Measurements from ENCODE around the gene PRUNE2. TPM values are rescaled to one million over a fixed set of nuclear protein-coding genes. Genes with fewer than 3 reads are reported as not detected.
"Not testable (repeated sequence)": the region's sequence is repeated elsewhere in the genome, so short reads cannot be mapped to it uniquely, and the experiment has no call there.

PRUNE2 gene
- total RNA-seq, 4 donors from 2014 or later: 586 to 728 (median 654) TPM

DNA sequence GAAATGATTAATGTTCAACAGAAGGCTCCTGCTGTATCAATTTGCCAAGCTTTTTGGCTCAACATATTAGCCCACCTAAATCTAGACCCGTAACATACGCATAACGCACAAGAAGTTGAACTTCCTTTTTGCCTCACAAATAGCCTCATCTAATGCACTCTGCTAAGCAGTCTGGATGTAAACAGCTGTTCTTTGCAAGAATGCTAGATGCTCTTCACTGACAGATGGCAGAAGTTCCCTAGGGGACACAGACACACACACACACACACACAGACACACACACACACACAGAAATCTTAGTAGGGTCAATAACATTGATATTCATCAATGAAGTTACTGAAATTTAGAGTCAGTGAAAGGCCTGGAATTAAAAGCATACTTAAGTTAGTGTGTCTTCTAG is 154.9 kb downstream of the PRUNE2 start:
- no peak for DNase-seq (ENCODE audit: extremely low spot score)
- 85% methylated on average over 3 of the region's 3 CpGs for WGBS
- H3K27ac ChIP-seq (replicated peaks in 1 of 4): no peak overlapping the region
- no peak overlapping the region for H3K4me3 ChIP-seq
- peaks cover 0 to 23% (median 0%) of the 10 kb centered on the region in 4 donors for H3K36me3 ChIP-seq
- no peaks in the 10 kb centered on the region for H3K27me3 ChIP-seq
- no peaks in the 10 kb centered on the region for H3K9me3 ChIP-seq
- intact Hi-C loops (cut with DNase I): no loop called here
- TF ChIP-seq POLR2A (IDR thresholded peaks at IDR 0.05; ENCODE audit: low read depth) (no peak), EP300 (IDR thresholded peaks at IDR 0.05) (no peak), POLR2AphosphoS5 (IDR thresholded peaks at IDR 0.05) (no peak)
- TF ChIP-seq, protein P1, sequence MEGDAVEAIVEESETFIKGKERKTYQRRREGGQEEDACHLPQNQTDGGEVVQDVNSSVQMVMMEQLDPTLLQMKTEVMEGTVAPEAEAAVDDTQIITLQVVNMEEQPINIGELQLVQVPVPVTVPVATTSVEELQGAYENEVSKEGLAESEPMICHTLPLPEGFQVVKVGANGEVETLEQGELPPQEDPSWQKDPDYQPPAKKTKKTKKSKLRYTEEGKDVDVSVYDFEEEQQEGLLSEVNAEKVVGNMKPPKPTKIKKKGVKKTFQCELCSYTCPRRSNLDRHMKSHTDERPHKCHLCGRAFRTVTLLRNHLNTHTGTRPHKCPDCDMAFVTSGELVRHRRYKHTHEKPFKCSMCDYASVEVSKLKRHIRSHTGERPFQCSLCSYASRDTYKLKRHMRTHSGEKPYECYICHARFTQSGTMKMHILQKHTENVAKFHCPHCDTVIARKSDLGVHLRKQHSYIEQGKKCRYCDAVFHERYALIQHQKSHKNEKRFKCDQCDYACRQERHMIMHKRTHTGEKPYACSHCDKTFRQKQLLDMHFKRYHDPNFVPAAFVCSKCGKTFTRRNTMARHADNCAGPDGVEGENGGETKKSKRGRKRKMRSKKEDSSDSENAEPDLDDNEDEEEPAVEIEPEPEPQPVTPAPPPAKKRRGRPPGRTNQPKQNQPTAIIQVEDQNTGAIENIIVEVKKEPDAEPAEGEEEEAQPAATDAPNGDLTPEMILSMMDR (IDR thresholded peaks at IDR 0.05): no peak
- peaks cover 0 to 7% (median 3%) of the 10 kb centered on the region in 4 donors for H3K4me1 ChIP-seq

DNA sequence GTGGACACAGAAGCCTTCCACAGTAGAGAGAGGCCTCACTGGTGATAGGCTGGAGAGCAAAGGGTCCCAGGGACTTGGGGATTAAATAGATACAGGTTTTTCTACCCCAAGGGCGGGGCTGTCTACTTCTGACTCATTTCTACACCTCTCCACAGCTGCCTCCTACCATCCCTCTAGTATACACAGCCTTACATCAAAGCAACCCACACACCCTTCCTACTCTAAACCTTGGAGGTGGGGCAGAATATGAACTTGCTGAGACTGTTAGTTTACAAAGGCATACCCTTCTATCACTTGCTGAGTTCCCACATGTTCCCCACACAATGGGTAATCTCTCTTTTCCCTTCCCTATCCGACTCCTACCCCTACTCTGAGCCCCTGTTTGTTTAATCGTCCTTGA is 161.6 kb downstream of the PRUNE2 start:
- Histone ChIP-seq H3K9me3 (no peaks in the 10 kb centered on the region), H3K36me3 (peaks cover 0 to 3% (median 0%) of the 10 kb centered on the region in 4 donors), H3K4me1 (peaks cover 0 to 17% (median 14%) of the 10 kb centered on the region in 4 donors), H3K27me3 (no peaks in the 10 kb centered on the region), H3K4me3 (no peak overlapping the region), H3K27ac (replicated peaks in 1 of 4) (no peak overlapping the region)
- DNase-seq (ENCODE audit: extremely low spot score): peak; percentile 84
- no peak for TF ChIP-seq POLR2AphosphoS5 (IDR thresholded peaks at IDR 0.05)
- TF ChIP-seq EP300 (IDR thresholded peaks at IDR 0.05): no peak
- WGBS: 68% methylated on average over 3 of the region's 3 CpGs
- intact Hi-C loops (cut with DNase I): no loop called here

DNA sequence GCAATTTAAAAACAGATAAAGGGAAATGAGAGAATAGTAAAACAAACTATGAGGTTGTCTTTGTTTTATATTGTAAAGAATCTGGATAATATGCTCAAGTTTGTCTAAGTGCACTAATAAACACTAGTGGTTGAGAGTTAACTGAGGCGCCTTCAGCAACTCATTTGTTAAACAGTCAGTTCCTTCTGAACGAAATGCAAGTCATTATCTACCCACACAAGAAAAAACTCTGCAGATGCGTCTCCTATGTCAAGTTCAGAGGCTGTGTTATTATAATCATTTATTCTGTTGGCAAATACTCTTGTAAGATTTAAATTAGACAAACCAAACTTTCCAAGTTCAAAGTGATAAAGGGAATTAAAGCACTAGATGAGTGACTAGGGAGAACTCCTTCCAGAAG is 162.0 kb downstream of the PRUNE2 start:
- intact Hi-C loops (cut with DNase I): no loop called here
- no peak for DNase-seq (ENCODE audit: extremely low spot score)
- Histone ChIP-seq H3K36me3 (peaks cover 0 to 3% (median 0%) of the 10 kb centered on the region in 4 donors), H3K27me3 (no peaks in the 10 kb centered on the region), H3K27ac (replicated peaks in 1 of 4) (no peak overlapping the region), H3K9me3 (no peaks in the 10 kb centered on the region), H3K4me3 (no peak overlapping the region), H3K4me1 (peaks cover 0 to 17% (median 14%) of the 10 kb centered on the region in 4 donors)
- 29% methylated on average over 3 of the region's 3 CpGs for WGBS
- no peak for TF ChIP-seq POLR2AphosphoS5 (IDR thresholded peaks at IDR 0.05)
- TF ChIP-seq, protein P1 (IDR thresholded peaks at IDR 0.05): no peak
- no peak for TF ChIP-seq POLR2A (IDR thresholded peaks at IDR 0.05; ENCODE audit: low read depth)
- no peak for TF ChIP-seq EP300 (IDR thresholded peaks at IDR 0.05)

DNA sequence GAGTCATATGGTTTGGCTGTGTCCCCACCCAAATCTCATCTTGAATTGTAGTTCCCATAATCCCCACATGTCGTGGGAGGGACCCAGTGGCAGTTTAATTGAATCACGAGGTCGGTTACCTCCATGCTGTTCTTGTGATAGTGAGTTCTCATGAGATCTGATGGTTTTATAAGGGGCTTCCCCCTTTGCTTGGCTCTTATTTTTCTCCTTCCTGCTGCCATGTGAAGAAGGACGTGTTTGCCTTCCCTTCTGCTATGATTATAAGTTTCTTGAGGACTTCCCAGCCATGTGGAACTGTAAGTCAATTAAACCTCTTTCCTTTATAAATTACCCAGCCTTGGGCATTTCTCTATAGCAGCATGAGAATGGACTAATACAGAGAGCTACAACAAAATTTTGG is 163.0 kb downstream of the PRUNE2 start:
- 81% methylated on average over 4 of the region's 4 CpGs for WGBS
- H3K27me3 ChIP-seq; intact Hi-C loops (cut with DNase I); H3K27ac ChIP-seq (replicated peaks in 1 of 4); H3K9me3 ChIP-seq; H3K4me3 ChIP-seq; H3K36me3 ChIP-seq: not testable (repeated sequence)
- peak; percentile 14 for DNase-seq (ENCODE audit: extremely low spot score)
- peaks cover 0 to 17% (median 14%) of the 10 kb centered on the region in 4 donors for H3K4me1 ChIP-seq

DNA sequence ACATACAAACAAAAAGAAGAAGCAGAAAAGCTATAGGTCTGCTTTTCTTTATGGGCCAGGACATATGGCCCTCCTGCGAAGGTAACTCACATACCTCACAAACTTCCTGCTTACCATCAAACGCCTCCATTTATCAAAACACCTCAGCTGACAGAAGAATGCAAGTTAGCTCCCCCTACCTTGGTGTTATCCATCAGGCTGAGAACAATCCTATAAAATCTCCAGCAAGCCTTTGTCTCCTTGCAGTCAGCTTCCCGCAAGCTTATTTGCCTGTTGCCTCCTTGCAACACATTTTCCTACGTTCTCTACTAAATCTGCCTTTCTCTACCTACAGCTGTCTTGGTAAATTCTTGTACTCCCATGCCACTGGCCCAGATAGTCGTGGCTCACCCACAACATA is 164.4 kb downstream of the PRUNE2 start:
- WGBS: 83% methylated on average over 5 of the region's 5 CpGs
- intact Hi-C loops (cut with DNase I): no loop called here
- H3K36me3 ChIP-seq: no peaks in the 10 kb centered on the region

More for the DNA sequence above, 164.4 kb downstream of the PRUNE2 start:
- peaks cover 0 to 17% (median 14%) of the 10 kb centered on the region in 4 donors for H3K4me1 ChIP-seq
- DNase-seq (ENCODE audit: extremely low spot score): peak; percentile 62
- no peaks in the 10 kb centered on the region for H3K27me3 ChIP-seq
- TF ChIP-seq EP300 (IDR thresholded peaks at IDR 0.05) (no peak), POLR2AphosphoS5 (IDR thresholded peaks at IDR 0.05) (no peak), POLR2A (IDR thresholded peaks at IDR 0.05; ENCODE audit: low read depth) (no peak)
- TF ChIP-seq, protein P1 (IDR thresholded peaks at IDR 0.05): no peak
- H3K9me3 ChIP-seq: no peaks in the 10 kb centered on the region
- no peak overlapping the region for H3K27ac ChIP-seq (replicated peaks in 1 of 4)
- no peak overlapping the region for H3K4me3 ChIP-seq
